Stimulated activated CD8-positive, alpha-beta memory T cell treated with anti-CD3 and anti-CD28 coated beads, Interleukin-15, amount 100 ng/mL, for 24 hours (primary cell): ENCODE results near the gene KIF26B.

ENCODE experiments used
- DNase-seq: peaks from one replicate; pipeline ENCODE4 v3.0.0-alpha.2; 2020; ENCODE audit warnings: low read depth

Gene KIF26B

GRCh38 chr1:245172026-245172425 is 17.2 kb downstream of the KIF26B start:
- no peak for DNase-seq

- DNase-seq, result no peak
Observed at GRCh38 chr1:245172829-245173228, 18.0 kb downstream of the KIF26B start.

DNA sequence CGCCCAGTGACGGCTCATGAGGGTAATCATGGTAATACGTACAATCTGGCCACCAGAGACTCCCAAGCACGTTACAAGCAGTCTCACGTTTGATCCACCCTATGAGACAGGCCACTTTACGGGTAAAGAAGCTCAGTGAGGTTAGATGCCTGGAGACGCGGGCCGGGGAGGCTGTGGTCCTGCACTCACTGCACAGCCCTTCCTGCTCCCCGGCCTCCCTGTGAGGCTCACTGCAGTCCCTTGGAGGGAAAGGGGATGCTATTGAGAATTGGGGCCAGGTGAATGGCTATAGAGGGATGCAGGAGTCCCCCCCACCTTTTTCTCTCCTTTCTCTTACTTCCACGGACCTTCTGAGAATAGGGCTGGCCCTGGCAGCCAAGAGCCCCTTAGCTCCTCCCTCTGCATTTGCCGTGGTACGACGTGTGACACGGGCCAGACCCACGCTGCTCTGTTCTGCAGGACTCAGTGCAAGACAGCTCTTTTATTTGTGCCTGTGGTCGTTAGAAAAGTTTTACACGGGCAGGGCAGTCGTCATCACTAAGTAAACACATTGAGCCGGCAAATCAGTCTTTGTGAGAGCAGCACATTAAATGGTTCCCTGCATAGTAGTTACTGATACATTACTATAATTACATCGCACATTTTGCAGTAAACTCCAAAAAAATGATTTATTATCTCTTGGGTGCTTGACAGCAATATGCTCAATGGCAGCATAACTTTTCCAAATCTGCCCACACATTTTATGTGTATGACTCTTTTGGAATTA is 18.8 kb downstream of the KIF26B start:
- no peak for DNase-seq

GRCh38 chr1:245177071-245177900 is 22.5 kb downstream of the KIF26B start:
- no peak for DNase-seq

GRCh38 chr1:245179706-245180105 is 24.9 kb downstream of the KIF26B start:
- DNase-seq, result no peak

DNA sequence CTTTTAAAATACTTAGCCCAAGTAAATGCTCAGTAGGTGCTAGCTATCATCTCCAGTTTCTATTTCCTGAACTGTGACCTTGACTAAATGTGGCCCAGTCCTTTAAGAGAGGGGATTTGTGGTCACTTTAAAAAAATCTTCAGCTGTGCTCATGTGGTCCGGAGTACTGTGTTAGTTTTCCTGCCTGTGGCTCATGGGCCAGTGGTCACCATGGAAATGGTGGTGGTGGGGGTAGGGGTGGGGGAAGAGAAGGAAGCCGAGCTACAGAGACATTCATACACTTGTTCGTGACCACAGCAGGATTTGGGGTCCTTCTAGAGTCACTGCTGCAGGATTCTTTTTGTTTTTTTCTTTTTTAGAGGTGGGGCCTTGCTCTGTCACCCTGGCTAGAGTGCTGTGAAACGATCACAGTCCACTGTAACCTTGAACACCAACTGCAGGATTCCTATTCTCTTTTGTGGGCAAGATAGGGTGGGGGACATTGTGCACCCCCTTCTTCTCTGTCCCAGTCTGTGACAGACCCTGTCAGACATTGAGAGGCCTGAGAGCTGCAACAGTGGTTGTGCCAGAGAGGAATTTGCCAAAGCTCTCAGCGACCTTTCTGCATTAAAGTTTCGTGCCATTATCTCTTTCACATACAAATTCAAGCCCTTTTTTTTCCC is 25.8 kb downstream of the KIF26B start:
- no peak for DNase-seq

DNA sequence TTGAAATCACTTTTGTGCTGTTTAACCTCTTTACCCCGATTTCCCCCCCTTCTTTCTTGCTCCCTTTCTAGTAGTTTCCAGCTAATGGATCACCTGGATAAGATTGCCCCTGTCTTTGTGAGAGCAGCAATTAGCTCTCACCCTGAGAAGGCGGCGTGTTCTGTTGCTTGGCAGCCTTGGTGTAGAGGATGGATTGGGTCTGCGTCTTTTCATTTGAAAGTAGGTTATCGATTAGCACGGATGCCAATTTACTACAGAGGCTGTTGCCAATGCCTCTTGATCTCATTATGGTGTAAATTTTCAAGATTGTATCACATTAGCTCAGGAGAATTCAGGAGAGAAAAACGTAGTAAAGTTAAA is 26.4 kb downstream of the KIF26B start:
- DNase-seq, result no peak

DNA sequence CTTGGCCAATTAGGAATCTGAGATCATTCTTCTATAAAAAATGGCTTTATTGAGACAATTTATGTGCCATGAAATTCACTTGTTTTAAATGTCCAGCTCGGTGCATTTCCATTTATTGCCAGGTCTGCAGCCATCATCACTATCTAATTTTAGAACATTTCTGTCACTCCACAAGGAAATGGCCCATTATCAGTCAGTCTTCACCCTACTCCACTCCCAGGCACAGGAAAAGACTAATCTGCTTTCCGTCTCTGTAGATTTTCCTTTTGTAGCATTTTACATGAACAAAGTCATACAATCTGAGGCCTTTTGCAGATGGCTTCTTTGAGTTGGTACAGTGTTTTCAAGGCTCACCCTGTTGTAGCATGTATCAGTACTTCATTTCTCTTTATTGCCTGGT is 27.2 kb downstream of the KIF26B start:
- DNase-seq, result no peak

DNA sequence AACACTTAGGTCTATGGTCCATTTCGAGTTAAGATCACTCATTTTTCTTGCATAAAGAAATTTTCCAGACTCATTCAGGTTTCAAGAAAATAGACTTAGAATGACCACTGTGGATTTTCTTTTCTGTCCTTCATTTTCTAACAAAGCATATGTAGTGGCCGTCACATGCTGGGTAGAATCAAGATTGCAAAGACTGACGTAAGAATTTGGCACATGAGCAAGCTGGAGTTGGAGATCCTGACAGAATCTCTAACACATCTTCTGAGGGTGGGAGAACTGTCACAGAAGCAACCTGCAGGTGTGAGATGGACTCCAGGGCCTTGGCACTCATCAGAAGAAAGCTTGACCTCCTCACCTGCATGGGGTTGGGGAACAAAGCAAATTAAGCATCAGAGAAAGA is 28.6 kb downstream of the KIF26B start:
- DNase-seq, result no peak

DNA sequence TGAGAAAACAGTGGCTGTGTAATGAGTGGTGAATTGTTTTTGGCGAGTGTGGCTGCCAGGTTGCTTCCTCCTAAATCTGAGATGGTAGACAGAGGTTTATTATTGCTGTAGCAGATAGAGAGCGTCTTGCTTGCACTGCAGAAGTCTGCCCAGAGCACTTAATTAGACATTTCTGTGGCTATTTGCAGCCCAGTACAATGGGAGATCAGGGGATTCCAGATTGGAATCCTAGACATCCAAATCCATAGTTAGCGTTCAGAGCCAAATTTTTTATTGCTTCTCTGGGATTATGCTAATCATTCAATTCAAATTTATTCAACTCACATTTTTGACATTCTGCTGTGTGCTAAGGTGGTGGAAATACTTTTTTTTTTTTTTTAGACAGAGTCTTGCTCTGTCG is 30.0 kb downstream of the KIF26B start:
- no peak for DNase-seq

DNA sequence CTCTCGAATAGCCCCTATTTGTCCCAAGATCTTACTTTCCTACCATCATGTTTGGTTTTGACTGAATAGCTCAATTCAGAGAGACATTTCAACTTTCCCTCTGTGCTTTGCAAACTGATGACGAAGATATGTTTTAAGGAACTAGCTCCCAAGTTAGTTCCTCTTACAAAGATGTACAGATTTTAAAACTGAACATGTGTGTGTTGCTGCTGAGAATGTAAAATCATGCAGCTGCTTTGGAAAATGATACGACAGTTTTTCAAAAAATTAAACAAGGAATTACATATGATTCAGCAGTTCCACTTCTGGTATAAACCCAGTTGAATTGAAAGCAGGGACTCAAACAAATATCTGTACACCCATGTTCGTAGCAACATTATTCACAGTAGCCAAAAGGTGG is 33.6 kb downstream of the KIF26B start:
- no peak for DNase-seq

DNA sequence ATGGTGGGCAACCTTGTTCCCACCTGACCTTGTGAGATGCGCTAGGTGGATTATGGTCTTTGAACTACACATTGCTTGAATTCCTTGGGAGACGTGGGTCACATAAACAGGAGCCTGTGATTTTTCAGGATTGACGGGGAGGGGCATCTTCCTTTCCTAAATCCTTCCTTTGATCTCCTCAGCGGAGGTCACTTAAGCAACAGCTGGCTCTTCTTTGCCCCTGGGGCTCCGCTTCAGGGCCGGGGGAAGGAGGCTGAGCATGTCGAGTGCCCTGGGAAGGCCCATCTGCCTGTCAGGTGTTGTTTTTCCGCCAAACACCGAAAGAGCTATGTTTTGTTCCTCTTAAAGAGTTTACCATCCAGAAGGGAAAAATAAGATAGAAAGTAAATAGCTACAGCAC is 40.6 kb downstream of the KIF26B start:
- no peak for DNase-seq

DNA sequence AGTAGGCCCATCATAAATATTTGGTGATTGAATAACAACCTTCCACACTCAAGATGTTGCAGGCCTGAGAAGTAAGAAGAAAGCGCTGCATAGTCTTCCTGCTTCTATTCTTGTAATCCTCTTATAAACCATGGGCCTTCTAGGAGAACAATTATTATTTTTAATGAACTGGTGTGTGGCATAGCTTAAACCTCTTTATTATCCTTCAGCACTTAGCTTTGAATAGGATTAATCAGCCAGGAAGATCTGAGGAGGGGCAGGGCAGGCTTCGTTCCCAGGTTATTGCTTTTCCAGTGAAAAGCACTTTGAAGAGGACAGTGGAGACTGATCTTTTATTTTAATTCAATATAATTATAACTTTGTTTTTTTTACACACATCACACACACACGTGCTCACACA is 42.3 kb downstream of the KIF26B start:
- no peak for DNase-seq

- no peak for DNase-seq
Observed at GRCh38 chr1:245197911-245198379, 43.2 kb downstream of the KIF26B start.

DNA sequence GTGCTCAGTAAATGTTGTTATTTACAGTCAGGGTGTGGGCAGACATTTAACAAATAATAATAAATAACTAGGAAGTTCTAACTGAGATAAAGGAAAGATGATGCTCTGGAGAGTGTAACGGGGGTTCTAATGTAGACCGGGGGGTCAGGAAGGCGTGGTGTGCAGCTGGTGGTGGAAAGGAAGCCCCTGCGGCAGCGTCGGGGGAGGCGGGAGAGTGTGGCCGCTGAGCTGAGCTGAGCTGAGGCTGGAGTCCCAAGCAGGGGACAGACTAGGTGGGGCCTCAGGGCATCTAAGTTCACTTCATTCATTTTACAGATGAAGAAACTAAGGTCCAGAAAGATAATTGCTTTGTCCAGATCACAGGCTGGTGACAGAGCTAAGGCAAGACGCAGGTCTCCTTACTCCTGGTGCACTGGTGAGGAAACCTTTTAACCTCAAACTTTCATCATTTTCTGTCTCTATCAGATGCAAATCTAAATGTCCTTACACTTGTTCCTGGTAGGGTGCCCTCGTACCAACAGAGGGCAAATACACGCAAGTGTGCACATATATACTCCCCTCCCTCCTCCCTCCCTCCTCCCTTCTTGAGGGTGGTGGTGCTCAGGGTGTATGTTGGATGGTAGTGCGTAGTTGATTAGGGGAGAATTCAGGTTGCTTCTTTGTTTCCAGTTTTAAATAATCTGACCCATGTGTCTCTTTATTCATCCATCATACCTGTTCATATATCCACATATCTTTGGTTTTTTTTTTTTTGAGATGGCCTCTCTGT is 44.1 kb downstream of the KIF26B start:
- no peak for DNase-seq

GRCh38 chr1:245200146-245200545 is 45.4 kb downstream of the KIF26B start:
- no peak for DNase-seq

DNA sequence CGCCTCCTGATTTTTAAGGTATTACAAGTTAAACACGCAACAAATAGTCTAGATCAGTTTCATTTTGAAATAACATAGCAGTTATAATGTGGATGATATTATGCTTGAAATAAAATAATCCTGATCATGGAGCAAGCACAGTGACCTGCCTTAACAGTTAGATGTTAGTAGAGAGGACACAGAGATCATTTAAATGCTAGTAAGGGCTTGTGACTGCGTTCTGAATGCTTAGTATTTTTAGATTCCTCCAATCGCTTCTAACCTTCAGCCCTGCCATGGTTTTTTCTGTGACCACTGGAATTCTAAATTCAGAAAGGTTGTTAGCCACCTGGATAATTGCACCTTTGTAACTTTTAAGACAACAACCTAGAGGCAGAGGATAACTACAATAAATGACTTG is 46.4 kb downstream of the KIF26B start:
- DNase-seq, result no peak

DNA sequence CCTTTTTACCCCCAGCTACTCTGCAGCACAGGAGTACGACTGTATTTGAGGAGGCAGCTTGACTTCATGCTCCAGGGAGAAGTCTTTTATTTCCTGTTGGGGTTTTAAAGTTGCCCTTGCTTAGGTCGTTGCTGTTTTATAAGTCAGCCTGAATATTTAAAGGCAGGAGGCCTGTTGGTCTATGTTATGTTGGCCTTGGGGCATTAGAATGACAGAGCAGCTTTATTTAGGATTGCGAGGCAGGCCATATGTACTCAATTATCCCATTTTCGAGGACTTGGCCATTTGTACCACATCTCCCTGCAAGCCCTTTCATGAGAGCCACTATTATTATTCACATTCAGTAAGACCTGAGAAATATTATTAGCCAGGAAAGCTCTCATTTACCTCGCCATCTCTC is 47.0 kb downstream of the KIF26B start:
- DNase-seq, result no peak

- DNase-seq, result no peak
Observed at GRCh38 chr1:245205396-245205795, 50.6 kb downstream of the KIF26B start.

- no peak for DNase-seq
Observed at GRCh38 chr1:245205864-245206263, 51.1 kb downstream of the KIF26B start.

DNA sequence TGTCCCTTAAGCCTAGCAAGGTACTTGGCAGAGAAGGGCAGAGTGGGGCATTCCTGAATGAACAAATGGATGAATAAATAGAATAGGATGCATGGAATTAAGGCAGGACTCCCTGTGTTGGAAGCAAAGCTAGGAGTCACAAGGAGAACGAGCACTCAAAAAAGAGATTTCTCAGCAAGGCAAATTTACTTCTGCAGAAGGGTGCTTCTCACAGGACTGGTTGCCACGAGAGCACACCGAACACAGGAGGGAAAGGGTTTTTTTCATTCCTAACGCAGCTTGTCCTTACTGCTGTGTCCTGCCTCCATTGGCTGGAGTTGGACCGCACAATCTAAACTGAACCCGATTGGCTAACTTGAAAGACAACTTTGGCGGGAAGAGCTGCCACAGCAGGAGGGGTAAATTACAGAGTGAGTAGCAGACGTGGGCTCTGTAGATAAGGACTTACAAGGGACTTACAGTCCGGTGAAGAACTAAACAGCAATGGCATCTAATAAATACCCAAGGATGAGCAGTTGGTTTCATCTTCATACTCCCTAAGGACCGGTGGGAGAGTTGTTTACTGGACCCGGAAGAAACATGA is 52.4 kb downstream of the KIF26B start:
- DNase-seq, result no peak

GRCh38 chr1:245207801-245208200 is 53.0 kb downstream of the KIF26B start:
- DNase-seq, result no peak
